ENCODE measurements around the gene ATP1A3.

ATP1A3 gene

DNA sequence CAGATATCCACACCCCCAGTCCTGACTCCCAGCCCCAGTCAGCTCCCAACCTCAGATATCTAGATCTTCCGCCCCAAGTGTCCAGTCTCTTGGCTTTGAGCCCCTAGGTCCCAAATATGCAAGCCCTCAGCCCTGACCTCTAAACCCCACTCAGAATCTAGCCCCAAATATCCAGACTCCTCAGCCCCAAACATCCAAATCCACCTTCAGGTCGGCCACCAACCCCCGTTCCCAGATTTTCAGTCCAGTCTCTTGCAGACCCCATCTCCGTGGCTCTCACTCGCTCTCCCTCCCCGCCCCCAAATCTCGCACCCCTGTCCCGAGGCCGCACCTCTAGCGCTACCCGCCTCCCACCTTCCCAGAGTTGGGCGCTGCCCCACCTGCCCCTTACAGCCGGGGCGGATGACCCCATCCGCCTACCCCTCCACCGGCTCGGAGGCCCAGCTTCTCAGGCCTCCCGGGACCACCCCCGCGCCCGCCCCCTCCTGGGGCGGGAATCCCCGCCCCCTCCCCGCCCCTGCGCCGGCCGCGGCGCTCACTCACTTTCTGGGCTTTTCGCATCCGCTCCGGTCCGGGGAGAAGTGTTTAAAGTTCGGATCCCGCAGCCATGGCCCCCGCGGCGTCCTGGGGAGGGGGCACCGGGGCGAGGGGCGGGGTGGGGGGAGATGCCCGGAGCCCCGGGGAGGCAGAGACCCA is 66.4 kb downstream of the ATP1A3 start:
- DNase-seq, result peak in 1 of 2 donors; percentile 51

GRCh38 chr19:41926763-41927496 is 67.1 kb downstream of the ATP1A3 start:
- DNase-seq, result no peak

DNA sequence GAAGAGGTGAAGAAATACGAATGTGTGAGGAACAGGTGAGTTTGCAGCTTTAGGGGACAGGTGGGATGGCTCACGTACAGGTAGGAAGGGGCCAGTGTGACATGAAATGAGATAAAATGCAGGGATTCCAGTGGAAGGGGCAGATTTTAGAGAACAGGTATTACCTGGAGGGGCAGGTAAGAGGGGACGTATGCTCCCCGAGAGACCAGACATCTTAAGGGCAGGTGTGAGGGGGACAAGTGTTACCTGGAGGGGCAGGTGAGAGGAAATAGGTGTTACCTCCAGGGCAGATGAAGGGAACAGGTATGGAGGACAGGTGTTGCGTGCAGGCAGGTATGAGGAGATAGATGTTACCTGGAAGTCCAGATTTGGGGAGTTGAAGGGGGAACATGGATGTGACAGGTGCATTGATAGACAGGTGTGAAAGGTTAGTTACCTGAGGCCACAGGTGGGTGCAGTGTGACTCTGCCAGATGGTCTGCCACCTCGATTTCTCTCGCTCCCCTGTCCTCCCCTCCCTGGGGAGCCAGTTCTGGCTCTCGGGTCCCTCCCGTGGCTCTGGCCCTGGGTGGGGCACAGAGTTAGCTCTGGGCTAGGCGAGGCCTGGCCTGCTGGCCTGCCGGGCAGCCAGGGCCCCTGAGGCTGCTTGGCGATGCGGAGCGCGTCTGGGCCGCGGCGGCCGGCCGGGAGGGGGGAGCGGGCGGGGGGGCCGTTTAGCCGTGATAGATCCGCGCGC is 67.8 kb downstream of the ATP1A3 start:
- DNase-seq, result no peak

DNA sequence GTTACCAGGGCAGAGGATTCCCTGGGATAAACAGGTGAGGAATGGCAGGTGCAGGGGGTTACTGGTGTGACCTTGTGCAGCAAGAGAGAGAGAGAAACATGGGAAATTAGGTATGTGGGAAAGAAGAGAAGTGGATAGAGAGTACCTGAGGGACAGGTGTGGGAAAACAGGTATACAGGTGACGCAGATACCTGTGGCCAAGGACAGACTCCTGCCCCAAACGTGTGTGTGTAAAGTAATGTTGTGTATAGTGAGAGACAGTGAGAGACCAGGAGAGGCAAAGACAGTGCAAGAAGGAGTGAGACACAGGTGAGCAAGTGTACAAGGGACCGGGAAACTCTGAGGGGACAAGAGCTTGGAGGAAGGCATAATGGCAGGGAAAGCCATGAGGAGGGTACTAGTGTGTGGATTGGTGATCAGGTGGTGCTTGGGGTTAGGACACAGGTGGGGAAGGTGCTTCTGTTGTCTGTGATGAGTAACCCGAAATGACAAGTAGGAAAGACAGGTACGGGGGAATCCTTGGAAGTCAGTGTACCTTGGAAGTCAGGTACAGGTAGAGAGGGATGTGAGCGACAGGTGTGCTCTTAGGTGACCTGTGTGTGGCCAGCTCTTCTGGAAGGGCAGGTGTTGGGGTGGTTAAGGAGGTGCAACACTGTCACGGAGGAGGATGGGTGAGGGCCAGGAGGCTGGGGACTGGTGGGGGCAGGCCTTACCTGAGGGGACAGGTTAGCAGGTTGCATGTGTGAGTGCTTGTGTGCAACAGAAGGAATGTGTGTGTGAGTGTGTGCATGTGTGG is 68.6 kb downstream of the ATP1A3 start:
- no peak for DNase-seq

- DNase-seq, result no peak
Measured at GRCh38 chr19:41924151-41925145, 69.6 kb downstream of the ATP1A3 start.

DNA sequence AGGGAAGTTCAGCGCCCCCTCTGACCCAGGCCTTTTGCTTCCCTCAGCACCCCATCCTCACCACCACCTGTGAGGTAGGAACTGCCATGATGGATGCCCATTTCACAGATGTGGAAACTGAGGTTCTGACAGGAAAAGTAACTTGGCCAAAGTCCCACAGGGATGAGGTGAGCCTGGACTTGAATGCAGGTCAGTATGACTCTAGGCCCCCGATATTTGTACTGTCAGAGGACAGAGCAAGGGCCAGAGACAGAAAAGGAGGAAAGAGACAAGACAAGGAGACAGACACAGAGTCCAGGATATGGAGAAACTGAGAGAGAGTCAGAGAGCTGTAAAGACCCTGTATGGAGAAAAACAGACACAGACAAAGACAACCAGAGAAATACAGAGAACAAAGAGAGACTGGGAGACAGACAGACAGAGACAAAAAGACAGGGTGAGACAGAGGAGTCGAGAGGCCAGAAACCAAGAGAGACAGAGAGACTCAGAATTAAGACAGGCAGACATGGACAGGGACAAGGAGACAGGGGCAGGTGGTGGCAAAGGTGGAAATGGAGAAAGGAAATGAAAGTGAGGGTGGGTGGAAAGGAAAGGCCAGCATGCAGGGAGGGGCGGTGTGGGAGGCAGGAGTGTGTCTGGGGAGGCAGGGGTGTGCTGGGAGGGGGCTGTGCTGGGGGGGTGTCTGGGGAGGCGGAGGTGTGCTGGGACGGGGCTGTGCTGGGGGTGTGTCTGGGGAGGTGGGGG is 70.8 kb downstream of the ATP1A3 start:
- no peak for DNase-seq

GRCh38 chr19:41922585-41922984 is 71.4 kb downstream of the ATP1A3 start:
- no peak for DNase-seq

DNA sequence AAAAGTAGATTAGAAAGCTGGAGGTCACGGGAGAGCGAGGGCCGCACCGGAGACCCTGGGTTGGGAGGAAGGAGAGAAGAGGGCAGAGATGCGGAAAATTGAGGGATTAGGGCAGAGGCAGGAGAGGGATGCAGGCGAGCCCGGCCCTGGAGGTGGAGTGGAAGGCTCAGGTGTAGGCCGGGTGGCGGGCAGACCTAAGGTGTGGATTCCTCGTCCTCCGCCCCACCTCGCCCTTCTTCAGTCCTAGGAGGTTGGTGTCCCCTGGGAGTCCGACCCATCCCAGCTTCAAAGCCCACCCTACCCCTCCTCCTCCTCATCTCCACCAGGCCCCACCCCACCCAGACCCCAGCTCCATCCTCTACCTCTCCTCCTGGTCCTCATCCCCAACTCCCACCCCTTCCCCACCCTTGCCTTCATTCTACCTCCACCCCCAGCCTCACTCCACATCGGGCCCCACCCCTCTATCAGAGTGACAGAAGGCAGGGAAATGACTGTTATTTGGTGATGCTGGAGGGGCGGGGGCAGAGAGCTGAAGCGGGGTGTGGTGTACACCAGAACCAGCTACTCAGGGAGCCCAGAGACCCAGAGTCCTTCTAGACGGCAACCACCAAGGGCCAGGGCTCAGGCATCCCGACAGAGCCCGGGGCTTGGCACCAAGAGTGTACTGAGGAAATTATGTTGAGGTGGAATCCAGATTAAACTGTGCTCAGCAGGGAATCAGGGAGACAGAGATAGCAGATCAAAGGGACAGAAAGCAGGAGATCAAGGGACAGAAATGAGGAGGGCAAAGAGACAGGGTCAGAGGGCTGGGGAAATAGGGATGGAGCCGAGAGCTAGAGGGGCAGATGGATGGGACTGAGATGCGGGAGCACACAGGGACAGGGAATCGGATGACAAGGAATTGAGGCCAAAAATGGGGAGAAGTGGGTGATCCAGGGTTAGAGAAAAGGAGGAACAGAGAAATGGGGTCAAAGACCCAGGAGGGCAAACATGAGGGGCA is 72.2 kb downstream of the ATP1A3 start:
- no peak for DNase-seq

DNA sequence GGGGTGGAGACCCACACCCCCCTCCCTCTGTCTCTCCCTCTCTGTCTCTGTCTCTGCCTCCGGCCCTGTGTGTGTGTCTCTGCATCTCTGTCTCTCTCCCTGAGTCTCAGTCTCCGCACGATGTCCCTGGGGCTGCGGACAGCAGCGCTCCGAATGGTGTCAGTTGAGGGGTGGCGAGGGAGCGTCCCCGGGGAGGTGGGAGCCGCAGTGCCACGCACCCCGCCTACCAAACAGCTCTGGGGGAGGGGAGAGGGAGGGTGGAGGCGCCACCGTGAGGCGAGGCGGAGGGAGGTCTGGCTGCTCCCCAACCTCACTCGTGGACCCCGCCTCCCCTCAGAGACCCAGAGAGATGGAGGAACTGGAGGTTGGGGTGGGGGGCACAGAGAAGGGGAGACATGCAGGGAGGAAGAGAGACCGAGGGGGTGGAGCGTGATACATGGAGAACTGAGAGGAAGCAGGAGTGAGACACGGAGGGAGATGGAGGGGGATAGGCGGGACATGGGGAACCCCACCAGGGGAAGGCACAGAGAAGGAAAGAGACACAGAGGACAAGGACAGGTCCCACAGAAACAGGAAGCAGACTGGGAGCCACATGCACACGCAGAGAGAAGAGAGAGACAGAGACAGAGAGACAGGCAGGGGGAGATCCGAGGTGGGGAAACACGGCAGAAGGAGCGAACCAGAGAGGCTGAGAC is 73.0 kb downstream of the ATP1A3 start:
- DNase-seq, result no peak

DNA sequence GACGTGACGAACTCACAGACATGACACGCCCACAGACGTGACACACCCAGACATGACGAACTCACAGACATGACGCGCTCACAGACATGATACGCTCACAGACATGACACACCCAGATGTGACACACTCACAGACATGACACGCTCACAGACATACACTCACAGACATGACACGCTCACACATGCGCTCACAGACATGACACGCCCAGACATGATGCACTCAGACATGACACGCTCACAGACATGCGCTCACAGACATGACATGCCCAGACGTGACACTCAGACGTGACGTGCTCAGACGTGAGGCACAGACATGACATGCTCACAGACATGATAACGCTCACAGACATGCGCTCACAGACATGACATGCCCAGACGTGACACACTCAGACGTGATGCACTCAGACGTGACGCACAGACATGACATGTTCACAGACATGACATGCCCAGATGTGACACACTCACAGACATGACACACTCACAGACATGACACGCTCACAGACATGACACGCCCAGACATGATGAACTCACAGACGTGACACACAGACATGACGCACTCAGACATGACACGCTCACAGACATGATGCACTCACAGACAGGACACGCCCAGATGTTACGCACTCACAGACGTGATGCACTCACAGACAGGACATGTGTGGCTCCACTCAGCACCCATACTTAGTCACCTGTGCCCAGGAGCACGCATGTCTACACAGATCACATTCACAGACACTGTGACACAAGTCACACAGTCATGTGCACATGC is 73.9 kb downstream of the ATP1A3 start:
- DNase-seq, result no peak

DNA sequence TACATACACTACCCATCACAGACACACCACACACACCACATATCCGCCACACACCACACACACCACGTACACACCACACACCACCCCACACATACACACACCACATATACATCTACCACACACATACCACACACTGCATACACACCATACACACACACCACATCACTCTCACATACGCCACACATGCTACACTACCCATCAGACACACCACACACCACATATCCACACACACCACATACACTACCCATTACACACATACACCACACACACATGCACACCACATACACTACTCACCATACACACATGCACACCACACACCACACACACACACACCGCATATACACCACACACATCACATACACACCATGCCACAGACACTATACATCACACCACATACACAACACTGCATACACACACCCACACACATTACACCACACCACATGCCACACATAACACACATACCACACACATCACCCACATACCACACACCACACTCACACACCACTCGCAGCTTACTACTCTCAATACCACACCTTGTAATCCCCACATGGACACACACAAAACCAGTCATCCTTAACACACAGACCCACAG is 75.3 kb downstream of the ATP1A3 start:
- no peak for DNase-seq

DNA sequence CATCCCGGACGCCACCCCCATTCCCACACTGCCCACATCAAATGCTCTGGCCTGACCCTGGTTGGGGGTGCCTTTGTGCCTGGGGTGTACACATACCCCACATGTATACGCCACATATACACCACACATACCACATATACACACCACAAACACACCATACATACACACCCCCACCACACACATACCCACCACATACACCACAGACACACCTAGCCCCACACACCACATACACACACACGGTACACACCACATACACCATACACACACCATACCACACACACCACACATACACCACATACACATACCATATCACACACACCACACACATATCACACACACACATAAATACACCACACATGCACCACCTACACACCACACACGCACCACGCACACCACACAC is 75.9 kb downstream of the ATP1A3 start:
- DNase-seq, result no peak

GRCh38 chr19:41917676-41918075 is 76.4 kb downstream of the ATP1A3 start:
- DNase-seq, result no peak

Measured in CD4-positive, alpha-beta T cell treated with Interferon alpha-2 for 1 hour (primary cell).